Breast epithelium (tissue), 3 donors: ENCODE measurements around the gene INTS15.

Source experiments
- POLR2A ChIP-seq: fragments of 450-650 bp; IDR thresholded peaks from one replicate; pipeline ENCODE4 v1.6.1; 2016; ENCODE audit warnings: antibody characterized with exemption, mild to moderate bottlenecking, moderate library complexity
- POLR2AphosphoS5 ChIP-seq, 3 donors: sonication (generic); formaldehyde crosslinking; IDR thresholded peaks; one replicate each; pipeline ENCODE4 v1.6.1; 2017; ENCODE audit warnings: antibody characterized with exemption in 3 of 3
- TF ChIP-seq, protein P1 (sequence below), 3 donors: fragments of 450-650 bp; IDR thresholded peaks; one replicate each; pipeline ENCODE4 v1.5.1; 2016 to 2017; ENCODE audit warnings: antibody characterized with exemption in 3 of 3, mild to moderate bottlenecking in 3 of 3, moderate library complexity in 3 of 3

DNA sequence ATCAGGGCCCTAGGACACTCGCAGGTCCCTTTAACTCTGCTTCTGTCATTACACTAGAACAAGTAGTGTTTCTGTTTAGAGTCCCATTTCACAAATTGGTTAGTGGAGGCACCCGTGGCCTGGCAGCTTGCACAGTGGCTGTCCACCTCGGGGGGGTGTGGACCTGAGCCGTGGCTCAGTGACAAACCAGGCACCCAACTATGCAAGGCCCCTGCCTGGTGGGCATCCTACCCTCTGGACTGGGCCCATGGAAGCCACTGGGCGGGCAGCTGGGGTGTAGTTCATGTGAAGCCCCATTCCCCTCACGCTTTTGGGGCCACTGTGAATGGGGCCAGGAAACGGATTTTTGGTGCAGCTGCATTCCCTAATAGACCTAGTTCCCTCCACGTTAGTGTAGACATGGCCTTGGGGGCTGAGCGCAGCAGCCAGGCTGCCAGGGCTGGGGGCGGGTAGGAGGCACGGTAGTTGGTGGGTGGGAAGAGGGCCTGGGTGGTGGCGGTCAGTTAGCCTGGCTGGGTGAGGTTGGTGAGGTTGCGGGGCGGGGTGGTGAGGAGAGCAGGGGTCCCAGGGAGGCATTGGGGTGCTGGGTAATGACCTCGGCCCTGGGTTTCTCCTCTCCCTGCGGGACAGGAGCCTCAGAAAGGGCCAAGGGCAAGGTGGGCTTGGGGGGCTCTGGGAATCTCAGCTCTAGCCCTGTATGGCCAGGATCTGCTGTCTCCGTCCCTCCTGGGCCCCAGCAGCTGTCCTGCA, 66.0 kb downstream of the INTS15 start:
- TF ChIP-seq POLR2A (no peak), POLR2AphosphoS5 (IDR thresholded peaks at IDR 0.05) (no peak)
- TF ChIP-seq, protein P1, sequence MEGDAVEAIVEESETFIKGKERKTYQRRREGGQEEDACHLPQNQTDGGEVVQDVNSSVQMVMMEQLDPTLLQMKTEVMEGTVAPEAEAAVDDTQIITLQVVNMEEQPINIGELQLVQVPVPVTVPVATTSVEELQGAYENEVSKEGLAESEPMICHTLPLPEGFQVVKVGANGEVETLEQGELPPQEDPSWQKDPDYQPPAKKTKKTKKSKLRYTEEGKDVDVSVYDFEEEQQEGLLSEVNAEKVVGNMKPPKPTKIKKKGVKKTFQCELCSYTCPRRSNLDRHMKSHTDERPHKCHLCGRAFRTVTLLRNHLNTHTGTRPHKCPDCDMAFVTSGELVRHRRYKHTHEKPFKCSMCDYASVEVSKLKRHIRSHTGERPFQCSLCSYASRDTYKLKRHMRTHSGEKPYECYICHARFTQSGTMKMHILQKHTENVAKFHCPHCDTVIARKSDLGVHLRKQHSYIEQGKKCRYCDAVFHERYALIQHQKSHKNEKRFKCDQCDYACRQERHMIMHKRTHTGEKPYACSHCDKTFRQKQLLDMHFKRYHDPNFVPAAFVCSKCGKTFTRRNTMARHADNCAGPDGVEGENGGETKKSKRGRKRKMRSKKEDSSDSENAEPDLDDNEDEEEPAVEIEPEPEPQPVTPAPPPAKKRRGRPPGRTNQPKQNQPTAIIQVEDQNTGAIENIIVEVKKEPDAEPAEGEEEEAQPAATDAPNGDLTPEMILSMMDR (IDR thresholded peaks at IDR 0.05), result no peak
